GM19463 (cell line): ENCODE results near the gene CAMK1D.
"Not testable (repeated sequence)": the region's sequence is repeated elsewhere in the genome, so short reads cannot be mapped to it uniquely, and the experiment has no call there.

Experiments used
- ATAC-seq: cut with Tn5 transposase; IDR thresholded peaks from one replicate; pipeline ENCODE4 v1.9.1; 2021; ENCODE audit warnings: mild to moderate bottlenecking, moderate library complexity; ENCODE audit not compliant: unreplicated experiment

CAMK1D gene

GRCh38 chr10:12423896-12424295 lies 74.5 kb downstream of the CAMK1D start:
- ATAC-seq, result no peak

GRCh38 chr10:12427276-12427675 lies 77.9 kb downstream of the CAMK1D start:
- ATAC-seq, result no peak

GRCh38 chr10:12428447-12429135 lies 79.2 kb downstream of the CAMK1D start:
- no peak for ATAC-seq

- ATAC-seq, result no peak
Observed at GRCh38 chr10:12430406-12430982, 81.1 kb downstream of the CAMK1D start.

- ATAC-seq, result no peak
Observed at GRCh38 chr10:12431151-12432101, 82.1 kb downstream of the CAMK1D start.

GRCh38 chr10:12432402-12433189 lies 83.2 kb downstream of the CAMK1D start:
- no peak for ATAC-seq

- no peak for ATAC-seq
Observed at GRCh38 chr10:12434277-12434676, 84.9 kb downstream of the CAMK1D start.

- ATAC-seq, result not testable (repeated sequence)
Observed at GRCh38 chr10:12434677-12435076, 85.3 kb downstream of the CAMK1D start.

GRCh38 chr10:12435348-12435747 lies 86.0 kb downstream of the CAMK1D start:
- ATAC-seq, result no peak

- ATAC-seq, result no peak
Observed at GRCh38 chr10:12438919-12439692, 89.8 kb downstream of the CAMK1D start.

GRCh38 chr10:12439767-12440166 lies 90.4 kb downstream of the CAMK1D start:
- not testable (repeated sequence) for ATAC-seq

GRCh38 chr10:12443026-12443425 lies 93.7 kb downstream of the CAMK1D start:
- no peak for ATAC-seq

- no peak for ATAC-seq
Observed at GRCh38 chr10:12444981-12445700, 95.8 kb downstream of the CAMK1D start.

- no peak for ATAC-seq
Observed at GRCh38 chr10:12445701-12446334, 96.5 kb downstream of the CAMK1D start.

GRCh38 chr10:12448340-12448728 lies 99.0 kb downstream of the CAMK1D start:
- no peak for ATAC-seq

- ATAC-seq, result no peak
Observed at GRCh38 chr10:12448729-12449391, 99.5 kb downstream of the CAMK1D start.

- no peak for ATAC-seq
Observed at GRCh38 chr10:12455318-12455717, 106.0 kb downstream of the CAMK1D start.

- no peak for ATAC-seq
Observed at GRCh38 chr10:12455766-12456165, 106.4 kb downstream of the CAMK1D start.
